Hematopoietic multipotent progenitor cell treated with erythropoietin and hydrocortisone succinate and interleukin-3 and kit ligand, for 8 days (in vitro differentiated cells): Measurements from ENCODE around the gene ITPA.

Experiments
- DNase-seq: peaks from one replicate; pipeline ENCODE4 v3.0.0-alpha.2; 2015

ITPA gene

DNA sequence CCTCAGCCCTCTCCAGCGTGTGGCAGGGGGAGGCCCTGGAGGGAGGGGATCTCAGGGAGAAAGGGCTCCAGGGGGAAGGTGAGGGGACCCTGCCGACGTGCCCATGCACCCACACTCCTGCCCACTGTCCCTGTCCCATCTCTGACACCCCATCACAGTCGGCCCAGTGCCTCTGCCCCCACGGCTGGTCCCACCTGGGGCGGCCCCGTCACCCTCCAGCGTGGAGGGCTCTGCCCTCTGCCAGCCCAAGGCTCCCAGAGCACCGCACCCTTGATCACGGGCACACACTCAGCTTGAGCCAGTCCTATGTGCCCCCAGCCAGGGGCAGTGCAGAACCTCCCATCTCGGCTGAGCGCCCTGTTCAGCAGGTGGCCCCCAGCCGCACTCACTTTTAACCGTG, 20.5 kb downstream of the ITPA start:
- no peak for DNase-seq

DNA sequence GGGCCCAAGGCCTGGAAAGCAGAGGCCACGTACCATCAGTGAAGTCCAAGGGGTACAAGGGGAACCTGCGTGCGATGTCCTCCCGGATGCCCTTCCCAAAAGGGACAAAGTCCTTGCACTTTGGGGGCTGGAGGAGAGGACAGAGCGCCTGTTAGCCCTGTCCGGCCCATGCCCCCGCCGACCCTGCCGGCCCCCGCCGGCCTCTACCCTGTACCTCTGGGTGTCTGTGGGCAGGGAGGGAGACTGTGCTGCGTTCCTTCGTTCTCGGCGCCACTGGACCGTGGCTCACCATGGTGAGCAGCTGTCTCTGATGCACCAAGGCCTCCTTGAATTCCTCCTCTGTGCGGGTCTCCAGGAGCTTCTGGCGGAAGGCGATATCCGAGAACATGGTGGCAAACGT, 21.8 kb downstream of the ITPA start:
- no peak for DNase-seq

DNA sequence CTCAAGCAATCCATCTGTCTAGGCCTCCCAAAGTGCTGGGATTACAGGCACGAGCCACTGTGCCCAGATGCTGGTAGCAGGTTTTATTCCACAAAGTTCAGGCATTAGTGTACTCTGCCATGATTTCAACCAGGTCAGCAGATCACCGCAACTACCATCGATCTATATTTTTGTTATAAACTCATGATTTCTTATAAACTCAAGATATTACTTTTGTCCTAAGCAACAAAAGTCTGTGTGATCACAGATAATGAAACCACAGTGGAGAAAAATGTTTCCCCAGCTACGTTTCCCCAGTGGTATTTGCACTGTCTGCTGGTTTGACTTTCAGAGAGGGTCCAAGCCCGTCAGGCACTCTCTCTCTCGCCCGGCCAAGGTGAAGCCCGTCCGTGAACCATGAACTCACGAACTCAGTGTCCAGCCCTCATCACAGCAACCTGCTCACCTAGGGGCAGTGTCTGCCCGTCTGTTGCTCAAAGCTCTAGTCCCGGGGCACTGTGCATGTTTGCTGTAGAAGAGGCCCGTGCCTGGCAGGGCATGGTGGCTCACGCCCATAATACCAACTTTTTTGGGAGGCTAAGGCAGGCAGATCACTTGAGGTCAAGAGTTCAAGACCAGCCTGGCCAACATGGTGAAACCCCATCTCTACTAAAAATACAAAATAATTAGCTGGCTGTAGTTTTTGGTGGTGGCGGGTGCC, 22.7 kb downstream of the ITPA start:
- no peak for DNase-seq

DNA sequence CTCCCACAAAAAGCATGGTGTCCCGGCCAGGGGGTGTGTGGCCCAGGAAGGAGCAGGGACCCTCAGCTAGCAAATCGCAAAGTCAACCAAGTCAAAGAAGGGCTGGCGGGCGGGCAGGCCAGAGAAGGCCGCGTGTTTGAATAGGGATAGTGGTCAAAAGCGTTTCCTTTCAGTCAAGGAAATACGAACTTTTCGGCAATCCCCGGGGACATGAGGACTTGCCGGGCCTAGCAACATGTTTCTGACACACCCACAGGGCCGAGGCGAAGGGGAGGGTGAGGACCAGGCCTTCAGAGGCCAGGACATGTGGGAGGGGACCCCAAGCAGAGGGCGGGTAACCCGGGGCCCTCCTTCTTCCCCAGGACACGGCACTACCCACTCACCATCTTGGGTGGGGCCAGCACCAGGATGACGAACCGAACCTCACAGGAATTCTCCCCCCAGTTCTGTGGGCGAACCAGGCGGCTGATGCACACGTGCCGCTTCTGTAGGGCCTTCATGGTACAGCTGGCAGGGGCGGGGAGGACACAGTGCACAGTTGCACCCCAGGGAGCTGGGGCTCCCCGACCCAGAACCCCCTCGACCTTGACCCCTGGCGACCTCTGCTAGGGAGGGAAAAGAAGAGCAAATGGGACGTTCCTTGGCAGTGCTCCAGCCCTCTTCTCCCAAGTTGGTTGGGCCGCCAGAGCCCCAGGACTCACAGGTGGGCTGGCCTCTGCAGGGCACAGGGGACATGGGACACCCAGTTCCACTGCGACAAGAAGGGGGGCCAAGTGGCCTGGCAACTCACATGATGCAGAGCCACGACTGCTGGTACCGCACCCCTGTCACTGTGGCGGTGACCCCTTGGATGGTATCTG, 24.1 kb downstream of the ITPA start:
- no peak for DNase-seq

- DNase-seq, result no peak
Measured at GRCh38 chr20:3233991-3234498, 24.7 kb downstream of the ITPA start.

GRCh38 chr20:3235666-3236324, 26.5 kb downstream of the ITPA start:
- no peak for DNase-seq

DNA sequence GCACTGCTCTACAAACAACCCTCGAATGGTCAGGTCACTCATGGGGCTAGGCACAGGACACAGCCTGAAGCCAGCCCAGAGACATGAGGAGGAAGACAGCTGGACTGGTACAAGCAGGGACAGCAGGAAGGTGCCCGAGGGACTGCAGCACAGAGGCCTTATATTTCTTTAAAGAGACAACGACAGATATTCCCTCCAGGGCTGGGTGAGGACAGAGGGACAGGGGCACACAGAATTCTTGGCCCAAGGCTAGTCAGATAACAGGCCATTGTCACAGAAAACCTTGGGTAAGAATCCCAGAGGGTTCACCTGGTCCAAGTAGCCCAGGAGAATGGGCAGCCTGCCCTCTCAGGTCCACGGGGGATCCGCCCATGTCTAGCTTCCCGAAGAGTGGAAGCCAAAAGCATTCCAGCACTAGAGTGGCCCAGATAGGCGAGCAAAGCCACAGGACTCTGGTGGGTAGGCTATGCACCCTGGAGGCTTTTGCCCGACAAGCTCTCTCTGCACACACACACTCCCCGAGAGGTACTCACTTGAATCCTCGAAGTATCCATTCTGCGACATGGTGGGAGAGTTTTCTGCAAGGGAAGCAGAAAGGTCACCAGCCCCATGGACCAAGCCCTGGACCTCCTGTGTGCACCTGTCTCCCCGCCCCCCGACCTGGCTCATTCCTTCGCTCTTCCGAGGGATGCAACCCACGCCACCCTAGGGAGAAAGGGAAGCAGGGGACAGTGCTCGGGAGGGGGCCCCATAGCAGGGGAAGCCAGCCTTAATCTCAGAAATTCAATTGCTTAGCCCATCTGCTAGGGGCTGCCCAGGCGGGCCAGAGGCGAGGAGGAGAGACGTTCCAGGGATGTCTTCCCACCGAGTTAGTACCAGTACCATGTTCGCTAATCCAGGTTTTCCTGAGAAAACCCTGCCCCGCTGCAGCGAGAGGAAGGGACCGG, 28.0 kb downstream of the ITPA start:
- DNase-seq, result no peak

DNA sequence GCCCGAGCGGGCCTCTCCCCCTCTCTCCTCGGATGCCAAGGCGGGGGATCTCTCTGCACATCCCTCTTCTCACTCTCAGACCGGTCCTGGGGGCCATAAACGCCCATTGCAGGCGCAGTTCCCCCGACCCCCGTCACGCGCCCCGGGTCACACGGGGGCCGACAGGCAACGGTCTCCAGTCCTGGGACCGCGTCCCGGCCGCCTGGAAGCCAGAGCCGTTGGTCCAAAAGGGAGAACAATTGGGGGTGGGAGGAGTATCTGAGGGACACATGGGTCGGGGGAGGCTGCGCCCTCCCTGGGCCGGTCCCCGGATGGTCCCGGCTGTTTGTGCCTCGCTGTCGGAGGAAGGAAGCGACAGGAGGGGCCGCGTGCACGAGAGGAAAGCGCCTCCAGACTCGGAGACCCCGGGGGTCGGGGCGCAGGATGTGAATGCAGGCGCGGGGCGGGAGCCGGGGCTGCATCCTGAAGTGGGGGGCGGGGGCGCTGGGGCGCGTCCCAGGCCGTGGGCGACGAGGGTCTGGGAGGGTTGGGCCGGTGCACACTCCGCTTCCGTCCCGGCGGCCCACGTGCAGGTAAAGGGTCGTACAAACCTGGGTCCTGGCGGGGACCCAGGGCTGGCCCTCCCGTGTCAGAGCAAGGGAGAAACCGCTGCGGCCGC, 28.8 kb downstream of the ITPA start:
- no peak for DNase-seq

DNA sequence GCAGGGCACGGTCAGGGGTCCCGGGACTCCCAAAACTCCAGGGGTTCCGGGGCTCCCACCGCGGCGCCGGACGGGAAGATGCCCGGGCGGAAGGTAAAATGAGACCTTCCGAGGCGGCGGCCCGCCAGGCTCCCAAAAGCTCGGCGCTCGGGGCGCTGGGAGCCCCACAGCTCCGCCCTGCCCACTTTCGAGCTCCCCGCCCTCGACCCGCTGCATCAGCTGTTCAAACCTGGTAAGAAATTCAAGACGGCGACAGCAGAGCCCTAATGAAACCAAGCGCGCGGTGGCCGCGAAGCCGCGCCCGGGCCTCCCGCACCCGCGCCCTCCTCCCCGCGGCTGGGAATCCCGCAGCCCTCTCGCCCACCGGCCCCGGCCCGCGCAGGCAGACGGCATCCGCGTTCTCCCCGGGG, 29.3 kb downstream of the ITPA start:
- DNase-seq, result peak; percentile 24

GRCh38 chr20:3239026-3239866, 29.9 kb downstream of the ITPA start, which contains the start of gene SLC4A11:
TSS of gene SLC4A11 (minus strand) at chr20:3239190. CDS start at chr20:3239137, 53 bp downstream.
- DNase-seq, result peak; percentile 25

GRCh38 chr20:3239867-3240775, 30.8 kb downstream of the ITPA start:
- peak; percentile 20 for DNase-seq

GRCh38 chr20:3240776-3241363, 31.6 kb downstream of the ITPA start:
- no peak for DNase-seq

DNA sequence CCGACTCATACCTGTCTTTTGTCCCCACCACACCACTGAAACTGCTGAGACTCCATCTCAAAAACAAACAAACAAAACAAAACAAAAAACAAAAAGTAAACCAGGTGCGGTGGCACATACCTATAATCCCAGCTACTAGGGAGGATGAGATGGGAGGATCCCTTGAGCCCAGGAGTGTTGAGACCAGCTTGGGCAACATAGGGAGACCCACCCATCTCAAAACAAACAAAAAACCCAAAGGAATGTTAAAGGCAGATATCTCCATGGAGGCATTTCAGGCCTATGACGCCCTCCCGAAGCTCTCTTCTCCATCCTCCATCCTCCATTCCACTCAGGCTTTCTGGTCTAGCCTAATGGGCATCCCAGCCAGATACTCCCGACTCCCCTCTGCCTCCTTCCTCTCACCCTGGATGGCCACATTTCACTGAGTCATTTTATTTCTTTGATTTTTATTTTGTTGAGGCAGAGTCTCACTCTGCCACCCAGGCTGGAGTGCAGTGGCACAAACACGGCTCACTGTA, 32.9 kb downstream of the ITPA start:
- no peak for DNase-seq

DNA sequence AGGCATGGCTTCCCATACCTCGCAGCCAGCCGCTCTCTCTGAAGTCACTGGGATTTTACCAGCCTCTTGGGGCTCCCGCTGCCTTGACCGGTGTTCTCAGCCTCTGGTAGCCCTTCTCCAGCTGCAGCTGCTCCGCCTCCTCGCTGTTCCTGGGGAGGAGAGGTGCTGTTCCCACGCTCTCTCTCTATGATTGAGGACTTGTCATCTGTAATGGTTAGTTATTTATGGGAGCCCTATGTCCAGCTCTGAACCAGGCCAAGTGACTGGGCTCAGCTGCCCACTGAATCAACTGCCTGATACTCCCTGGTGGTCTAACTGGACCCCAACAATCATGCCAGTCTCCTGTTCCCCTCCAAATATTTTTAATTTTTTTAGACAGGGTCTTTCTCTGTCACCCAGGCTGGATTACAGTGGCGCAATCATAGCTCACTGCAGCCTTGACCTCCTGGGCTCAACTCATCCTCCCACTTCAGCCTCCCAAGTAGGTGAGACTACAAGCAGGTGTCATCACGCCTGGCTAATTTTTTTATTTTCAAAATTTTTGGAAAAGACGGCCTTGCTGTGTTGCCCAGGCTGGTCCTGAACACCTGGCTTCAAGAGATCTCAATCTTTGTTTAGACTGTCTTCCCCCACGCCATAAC, 34.5 kb downstream of the ITPA start:
- DNase-seq, result no peak

DNA sequence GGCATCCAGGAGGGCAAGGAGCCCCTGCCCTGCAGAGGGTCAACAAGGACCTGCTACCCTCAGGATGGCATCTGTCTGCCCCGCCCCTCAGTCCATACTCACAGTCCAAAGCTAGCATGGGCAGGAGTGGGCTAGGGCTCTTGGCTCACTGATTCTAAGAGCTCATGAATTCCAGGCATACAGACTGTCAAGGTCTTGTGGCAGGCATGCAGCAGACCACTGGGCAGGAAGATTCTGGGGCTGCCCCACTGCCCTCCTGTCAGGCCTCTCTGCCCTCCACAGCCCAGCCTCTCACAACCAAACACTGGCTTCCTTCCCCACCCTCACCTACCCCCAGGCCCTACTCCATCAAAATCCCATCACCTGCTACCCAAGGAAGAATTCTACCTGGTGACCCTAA, 35.3 kb downstream of the ITPA start:
- no peak for DNase-seq

DNA sequence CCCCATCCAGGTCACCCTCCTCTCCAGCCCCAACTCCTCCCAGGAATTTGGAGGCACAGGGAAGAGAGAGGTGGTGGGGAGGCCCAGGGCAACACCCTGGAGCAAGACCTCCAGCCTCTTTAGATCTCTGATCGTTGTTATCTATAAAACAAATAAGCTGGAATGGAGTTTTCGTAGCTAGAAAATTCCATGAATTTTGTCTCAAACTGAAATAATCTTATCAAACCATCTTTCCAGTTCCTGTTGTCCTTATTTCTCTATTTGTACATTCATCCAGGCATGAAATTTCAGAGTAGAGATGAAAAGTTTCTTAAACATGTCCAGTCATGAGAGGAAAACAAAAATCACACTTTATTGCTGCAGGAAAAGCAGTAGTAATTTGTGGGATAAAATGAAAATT, 35.9 kb downstream of the ITPA start:
- DNase-seq, result no peak

DNA sequence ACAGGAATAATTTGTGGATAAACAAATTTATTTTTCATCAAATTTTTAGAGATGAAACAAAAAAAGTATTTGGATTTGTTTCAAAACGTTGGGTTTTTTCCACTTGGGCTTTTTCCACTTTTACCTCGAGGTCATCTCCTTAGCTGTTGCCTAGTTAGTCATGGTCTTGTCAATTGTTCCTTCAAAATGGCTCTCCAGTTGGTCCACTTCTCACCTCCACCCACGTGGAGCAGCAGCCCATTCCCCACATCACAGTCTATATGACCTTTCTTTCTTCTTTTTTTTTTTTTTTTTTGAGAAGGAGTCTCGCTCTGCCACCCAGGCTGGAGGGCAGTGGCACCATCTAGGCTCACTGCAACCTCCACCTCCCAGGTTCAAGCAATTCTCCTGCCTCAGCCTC, 36.4 kb downstream of the ITPA start:
- no peak for DNase-seq

DNA sequence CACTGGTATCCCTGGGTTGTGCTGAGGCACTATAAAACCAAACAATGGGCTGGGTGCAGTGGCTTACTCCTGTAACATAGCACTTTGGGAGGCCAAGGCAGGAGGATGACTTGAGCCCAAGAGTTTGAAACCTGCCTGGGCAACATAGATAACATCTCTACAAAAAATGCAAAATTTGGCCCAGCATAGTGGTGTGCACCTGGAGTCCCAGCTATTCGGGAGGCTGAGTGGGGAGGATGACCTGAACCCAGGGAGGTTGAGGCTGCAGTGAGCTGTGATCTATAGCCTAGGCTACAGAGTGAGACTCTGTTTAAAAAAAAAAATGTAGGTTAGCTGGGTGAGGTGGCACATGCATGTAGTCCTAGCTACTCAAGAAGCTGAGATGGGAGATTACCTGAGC, 37.4 kb downstream of the ITPA start:
- DNase-seq, result no peak

DNA sequence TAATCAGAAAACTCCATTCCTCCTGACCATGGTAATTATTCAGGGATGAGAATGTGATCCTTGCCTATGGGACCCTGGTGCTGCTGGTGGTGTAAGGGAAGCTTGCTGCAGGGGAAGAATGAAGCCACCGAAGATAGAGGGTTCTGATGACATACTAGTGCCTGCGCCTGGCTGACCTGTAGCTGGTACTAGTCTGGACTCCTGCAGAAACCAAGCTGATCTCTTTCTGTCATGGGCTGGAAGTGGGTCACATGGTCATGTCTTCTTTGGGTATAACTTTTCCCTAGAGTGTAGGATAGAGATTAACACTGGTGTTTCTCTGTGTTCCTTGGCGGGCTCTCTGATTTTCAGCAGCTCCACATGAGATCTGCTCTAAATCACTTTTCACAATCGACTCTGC, 38.3 kb downstream of the ITPA start:
- no peak for DNase-seq
